HG03045 (cell line): Measurements from ENCODE around the gene TMEM178B.
"Not testable (repeated sequence)": the region's sequence is repeated elsewhere in the genome, so short reads cannot be mapped to it uniquely, and the experiment has no call there.

Source experiments
- ATAC-seq: cut with Tn5 transposase; IDR thresholded peaks from one replicate; pipeline ENCODE4 v1.9.1; 2021; ENCODE audit warnings: mild to moderate bottlenecking, moderate library complexity; ENCODE audit not compliant: unreplicated experiment

TMEM178B gene

DNA sequence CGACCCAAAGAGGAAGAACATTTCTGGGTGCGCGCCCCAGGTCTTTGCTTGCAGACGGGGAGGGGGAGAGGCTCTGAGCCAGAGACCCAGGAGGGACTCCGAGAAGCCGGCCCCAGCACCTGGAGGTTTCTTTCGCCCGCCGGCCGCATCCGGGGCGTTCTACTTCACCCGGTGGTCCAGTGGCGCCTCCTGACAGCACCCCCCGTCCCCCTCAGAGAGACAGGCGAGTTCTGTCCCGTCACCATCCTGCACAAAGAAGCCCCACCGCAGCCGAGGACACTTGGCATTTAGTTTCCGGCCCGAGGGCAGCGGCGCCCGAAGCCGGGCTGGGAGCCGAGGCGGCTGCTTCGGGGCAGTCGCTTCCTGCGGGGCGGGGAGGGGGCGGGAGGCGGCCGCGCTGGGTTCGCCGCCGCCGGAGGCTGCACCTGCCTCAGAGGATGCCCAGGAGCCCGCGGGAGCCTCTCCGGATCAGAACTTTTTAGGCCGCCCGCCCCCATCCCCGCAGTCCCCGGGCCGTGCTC lies at the start of gene TMEM178B:
Gene TMEM178B (plus strand): TSS at position 424 of the 521 bp plus-strand sequence.
- no peak for ATAC-seq

DNA sequence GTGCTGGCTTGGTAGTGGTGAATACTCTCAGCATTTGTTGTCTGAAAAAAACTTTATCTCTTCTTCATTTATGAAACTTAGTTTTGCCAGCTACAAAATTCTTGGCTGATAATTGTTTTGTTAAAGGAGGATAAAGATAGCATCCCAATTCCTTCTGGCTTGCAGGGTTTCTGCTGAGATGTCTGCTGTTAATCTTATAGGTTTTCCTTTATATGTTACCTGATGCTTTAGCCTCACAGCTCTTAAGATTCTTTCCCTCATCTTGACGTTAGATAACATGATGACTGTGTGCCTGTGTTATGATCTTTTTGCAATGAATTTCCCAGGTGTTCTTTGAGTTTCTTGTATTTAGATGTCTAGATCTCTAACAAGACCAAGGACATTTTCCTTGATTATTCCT lies 49.2 kb upstream of the TMEM178B start:
- ATAC-seq: no peak

GRCh38 chr7:141027043-141027442 lies 46.8 kb upstream of the TMEM178B start:
- ATAC-seq: no peak

GRCh38 chr7:141028767-141029166 lies 45.1 kb upstream of the TMEM178B start:
- no peak for ATAC-seq

- not testable (repeated sequence) for ATAC-seq
Measured at GRCh38 chr7:141032539-141033323, 41.1 kb upstream of the TMEM178B start.

DNA sequence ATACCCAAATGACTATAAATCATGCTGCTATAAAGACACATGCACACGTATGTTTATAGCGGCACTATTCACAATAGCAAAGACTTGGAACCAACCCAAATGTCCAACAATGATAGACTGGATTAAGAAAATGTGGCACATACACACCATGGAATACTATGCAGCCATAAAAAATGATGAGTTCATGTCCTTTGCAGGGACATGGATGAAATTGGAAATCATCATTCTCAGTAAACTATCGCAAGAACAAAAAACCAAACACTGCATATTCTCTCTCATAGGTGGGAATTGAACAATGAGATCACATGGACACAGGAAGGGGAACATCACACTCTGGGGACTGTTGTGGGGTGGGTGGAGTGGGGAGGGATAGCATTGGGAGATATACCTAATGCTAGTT lies 35.8 kb upstream of the TMEM178B start:
- ATAC-seq: not testable (repeated sequence)

DNA sequence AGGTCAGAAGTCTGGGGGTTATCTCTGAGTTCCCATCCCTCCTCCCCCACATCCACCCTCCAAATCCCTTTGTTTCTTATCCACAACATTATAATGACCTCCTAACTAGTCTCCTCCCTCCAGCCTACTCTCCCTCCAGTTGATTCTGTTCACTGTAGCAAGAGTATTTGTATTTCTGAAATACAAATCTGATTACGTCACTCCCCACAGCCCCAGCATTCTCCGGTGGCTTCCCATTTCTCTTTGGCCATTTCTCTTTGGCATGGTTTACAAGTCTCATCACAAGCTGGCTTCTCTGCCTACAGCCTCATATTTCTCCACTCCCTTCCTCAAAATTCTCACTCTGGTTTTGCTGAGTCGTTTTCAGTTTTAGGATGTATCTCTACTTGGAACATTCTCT lies 34.5 kb upstream of the TMEM178B start:
- ATAC-seq: no peak

DNA sequence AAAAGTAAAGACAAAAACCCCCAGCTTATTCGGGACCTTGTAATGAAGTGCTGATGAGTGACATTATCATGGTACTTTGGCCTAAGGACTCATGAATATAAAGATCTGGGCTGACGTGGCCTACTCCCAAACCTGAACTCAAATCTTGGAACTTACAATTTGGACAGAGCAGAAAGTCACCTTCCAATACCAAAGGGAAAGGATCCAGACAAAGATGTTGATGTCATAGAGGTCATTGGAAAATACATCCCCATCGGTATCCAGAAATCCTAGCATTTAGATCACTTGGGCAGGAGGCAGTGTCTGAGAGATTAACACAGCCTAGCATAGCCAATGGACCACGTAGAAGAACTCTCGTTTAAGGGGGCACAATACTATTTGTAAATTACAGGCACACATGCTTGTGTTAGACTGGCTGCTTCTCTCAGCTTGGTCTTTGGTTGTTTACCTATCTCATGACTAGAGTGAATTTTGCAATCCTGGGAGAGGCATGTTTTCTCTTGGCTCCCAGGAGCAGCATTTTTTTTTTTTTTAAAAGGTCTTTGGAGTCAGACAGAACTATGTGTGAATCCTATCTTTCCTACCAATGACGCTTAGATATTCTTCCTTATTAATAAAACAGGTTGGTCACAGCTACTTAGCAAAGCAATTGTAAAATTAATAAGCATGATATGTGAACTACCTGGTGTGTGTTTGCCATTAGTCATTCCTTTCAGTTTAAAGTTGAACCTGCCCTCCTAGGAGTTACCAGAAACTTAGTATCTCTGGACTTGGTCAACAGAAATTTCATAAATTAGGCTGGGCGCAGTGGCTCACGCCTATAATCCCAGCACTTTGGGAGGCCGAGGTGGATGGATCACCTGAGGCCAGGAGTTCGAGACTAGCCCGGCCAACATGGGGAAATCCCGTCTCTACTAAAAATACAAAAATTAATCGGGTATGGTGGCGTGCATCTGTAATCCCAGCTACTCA lies 31.4 kb upstream of the TMEM178B start:
- ATAC-seq: no peak

DNA sequence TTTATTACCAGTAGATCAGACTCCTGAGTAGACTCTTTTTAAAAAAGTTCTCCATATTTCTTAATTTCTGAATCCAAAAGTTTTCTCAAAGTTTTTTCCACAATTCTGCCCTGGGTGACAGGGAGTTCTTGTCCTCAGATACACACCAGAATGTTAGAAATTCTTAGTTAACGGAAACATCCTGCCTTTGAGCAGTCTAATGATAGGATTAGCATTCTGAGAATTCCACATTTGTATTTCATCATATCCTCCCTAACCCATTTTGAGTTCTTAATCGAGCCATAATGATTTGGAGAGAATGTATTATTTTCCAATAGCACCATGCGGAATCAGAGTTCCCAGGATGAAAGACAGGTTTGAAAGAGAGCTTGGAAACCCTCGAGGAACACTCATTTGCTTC lies 30.2 kb upstream of the TMEM178B start:
- ATAC-seq: no peak

- no peak for ATAC-seq
Measured at GRCh38 chr7:141045126-141045841, 28.6 kb upstream of the TMEM178B start.

- ATAC-seq: no peak
Measured at GRCh38 chr7:141045842-141046620, 27.8 kb upstream of the TMEM178B start.

DNA sequence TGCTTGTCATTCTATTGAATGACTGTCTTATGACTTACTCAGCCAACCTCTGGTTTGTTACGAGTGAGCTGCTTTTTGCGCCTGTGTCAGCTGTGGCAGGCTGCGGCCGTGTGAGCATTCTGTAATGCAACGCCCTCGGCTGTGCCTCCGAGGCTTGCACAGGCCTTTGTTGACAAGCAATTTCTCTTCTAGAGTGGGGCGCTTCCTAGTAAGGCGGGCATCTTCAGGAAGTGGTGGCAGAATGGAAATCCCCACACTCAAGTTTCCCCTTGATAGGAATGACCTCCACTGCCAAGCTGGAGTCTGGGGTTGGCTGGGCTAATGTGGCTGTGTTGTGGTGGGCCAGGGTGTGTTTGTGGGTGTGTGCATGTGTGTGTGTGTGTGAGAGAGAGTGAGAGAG lies 20.2 kb upstream of the TMEM178B start:
- no peak for ATAC-seq

DNA sequence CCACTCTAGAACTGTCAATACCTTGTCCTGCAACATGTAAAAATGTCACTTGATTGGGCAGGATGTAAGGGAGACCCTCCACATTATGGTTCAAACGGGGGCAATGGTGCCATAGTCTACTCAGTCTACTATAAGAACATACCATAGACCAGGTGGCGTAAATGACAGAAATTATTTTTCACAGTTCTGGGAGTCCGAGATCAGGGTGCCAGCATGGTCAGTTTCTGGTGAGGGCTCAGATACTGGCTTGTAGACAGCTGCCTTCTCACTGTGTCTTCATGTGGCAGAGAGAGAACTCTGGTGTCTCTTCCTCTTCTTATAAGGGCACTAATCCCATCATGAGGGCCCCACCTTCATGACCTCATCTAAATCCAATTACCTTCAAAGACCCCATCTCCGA lies 18.7 kb upstream of the TMEM178B start:
- ATAC-seq: no peak

GRCh38 chr7:141057788-141058187 lies 16.1 kb upstream of the TMEM178B start:
- no peak for ATAC-seq

DNA sequence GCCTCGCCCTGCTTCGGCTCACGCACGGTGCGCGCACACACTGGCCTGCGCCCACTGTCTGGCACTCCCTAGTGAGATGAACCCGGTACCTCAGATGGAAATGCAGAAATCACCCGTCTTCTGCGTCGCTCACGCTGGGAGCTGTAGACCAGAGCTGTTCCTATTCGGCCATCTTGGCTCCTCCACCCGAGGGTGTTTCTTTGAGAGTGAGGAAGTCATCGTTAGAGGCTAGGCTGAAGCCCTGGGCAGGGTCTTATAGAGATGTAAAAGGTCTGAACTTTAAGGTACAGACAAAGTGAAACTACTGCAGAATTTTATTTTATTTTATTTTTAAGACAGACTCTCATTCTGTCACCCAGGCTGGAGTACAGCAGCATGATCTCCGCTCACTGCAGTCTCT lies 6.0 kb upstream of the TMEM178B start:
- not testable (repeated sequence) for ATAC-seq

- no peak for ATAC-seq
Measured at GRCh38 chr7:141071260-141071854, 2.5 kb upstream of the TMEM178B start.

- ATAC-seq: no peak
Measured at GRCh38 chr7:141071855-141072547, 1.9 kb upstream of the TMEM178B start.

DNA sequence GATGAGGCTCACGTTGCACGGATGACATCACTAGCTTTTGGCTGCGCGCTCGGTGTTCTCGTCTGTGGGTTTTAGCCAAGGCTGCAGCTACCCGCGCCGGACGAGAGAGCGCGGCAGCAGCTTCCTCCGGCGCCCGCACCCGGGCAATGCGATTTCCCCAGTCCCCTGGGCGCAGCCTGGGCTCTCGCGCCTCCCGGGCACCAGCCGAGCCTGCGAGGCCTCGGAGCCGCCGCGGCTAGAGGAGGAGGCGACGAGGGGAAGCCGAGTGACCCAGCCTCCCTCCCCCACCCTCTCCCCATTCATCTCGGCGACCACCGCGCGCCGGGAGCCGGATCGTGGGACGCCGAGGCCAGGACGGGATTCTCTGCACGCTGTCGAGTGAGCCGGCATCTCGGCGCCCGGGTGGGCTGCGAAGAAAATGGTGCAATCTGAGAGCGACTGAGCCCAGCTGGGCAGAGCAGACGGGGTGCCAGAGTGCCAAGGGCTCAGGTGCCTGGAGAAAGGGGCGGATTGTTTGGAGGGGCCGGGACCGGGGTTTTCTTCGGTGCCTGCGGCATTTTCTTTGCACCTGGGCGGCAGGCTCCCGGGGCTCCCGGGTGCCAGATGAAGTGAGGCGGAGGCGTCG lies 1.2 kb upstream of the TMEM178B start:
- no peak for ATAC-seq

GRCh38 chr7:141073173-141073640 lies 657 bp upstream of the TMEM178B start:
- no peak for ATAC-seq
